ENCODE data around the gene C12orf57.

DNA sequence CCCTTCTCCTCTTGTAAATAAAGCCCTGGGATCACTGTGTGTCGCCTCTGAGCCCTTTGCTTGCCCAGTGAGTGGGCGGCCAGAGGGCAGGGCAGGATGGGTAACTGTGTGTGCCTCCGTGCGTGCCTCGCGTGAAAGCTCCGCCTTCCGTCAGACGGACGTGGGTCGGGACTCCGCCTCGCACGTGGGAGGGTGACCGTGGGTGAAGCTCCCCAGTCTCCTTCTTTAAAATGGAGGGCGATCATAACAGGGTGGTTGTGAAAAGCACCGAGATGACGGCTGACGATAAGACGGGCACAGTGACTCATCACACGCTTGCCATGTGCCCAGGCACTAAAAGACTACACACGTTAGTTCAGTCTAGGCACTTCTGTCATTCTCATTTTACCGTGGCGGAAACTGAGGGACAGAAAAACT, 17.5 kb downstream of the C12orf57 start:
- TF ChIP-seq CTCF (IDR thresholded peaks at IDR 0.05; ENCODE audit: low read length) (no peak), EZH2 (optimal IDR thresholded peaks at IDR 0.05; ENCODE audit: low read depth, low read length) (no peak)
